IgD-negative memory B cell (primary cell): Measurements from ENCODE around the gene GBA2. TPM values are rescaled to one million over a fixed set of nuclear protein-coding genes. Genes with fewer than 3 reads are reported as not detected.

ENCODE experiments used
- H3K27ac Mint-ChIP-seq, 3 donors: one replicate each; pipeline ENCODE4 v1.8.0; 2020 to 2022; ENCODE audit warnings: mild to moderate bottlenecking in 3 of 3, mixed read lengths in 3 of 3, moderate library complexity in 1 of 3
- H3K27me3 Mint-ChIP-seq: one replicate; pipeline ENCODE4 v1.8.0; 2021; ENCODE audit warnings: mixed read lengths
- H3K36me3 Mint-ChIP-seq: one replicate; pipeline ENCODE4 v1.8.0; 2020; ENCODE audit warnings: mild to moderate bottlenecking, mixed read lengths
- H3K4me1 Mint-ChIP-seq, 3 donors: one replicate each; pipeline ENCODE4 v1.8.0; 2020 to 2022; ENCODE audit warnings: mixed read lengths in 3 of 3, mild to moderate bottlenecking in 1 of 3
- H3K4me3 Mint-ChIP-seq, 4 donors: one replicate each; pipeline ENCODE4 v1.8.0; 2020 to 2022; ENCODE audit warnings: mild to moderate bottlenecking in 4 of 4, mixed read lengths in 4 of 4, moderate library complexity in 3 of 4
- H3K9me3 Mint-ChIP-seq, 3 donors: one replicate each; pipeline ENCODE4 v1.8.0; 2020 to 2021; ENCODE audit warnings: mixed read lengths in 3 of 3, mild to moderate bottlenecking in 1 of 3
- polyA plus RNA-seq: library from polyadenylated mRNA; unstranded; fragments of 300-500 nt; fragmentation: Illumina TruSeq; gene quantifications from one replicate; pipeline ENCODE4 v1.2.3, GENCODE V29; 2021

GBA2 gene
- polyA plus RNA-seq, 1 donor from 2014 or later, result 34.6 TPM

- H3K27ac Mint-ChIP-seq, result no peak overlapping the region
- H3K36me3 Mint-ChIP-seq, result no peaks in the 10 kb centered on the region
- peaks cover 10 to 15% (median 15%) of the 10 kb centered on the region in 3 donors for H3K4me1 Mint-ChIP-seq
- no peaks in the 10 kb centered on the region for H3K27me3 Mint-ChIP-seq
- no peak overlapping the region for H3K4me3 Mint-ChIP-seq
- no peaks in the 10 kb centered on the region for H3K9me3 Mint-ChIP-seq
Observed at GRCh38 chr9:35725362-35725761, 23.7 kb downstream of the GBA2 start.

- Mint-ChIP-seq H3K4me3 (no peak overlapping the region), H3K9me3 (no peaks in the 10 kb centered on the region), H3K36me3 (no peaks in the 10 kb centered on the region), H3K27me3 (no peaks in the 10 kb centered on the region), H3K4me1 (peaks cover 18 to 22% (median 21%) of the 10 kb centered on the region in 3 donors), H3K27ac (no peak overlapping the region)
Observed at GRCh38 chr9:35723908-35724307, 25.1 kb downstream of the GBA2 start.

- no peak overlapping the region for H3K4me3 Mint-ChIP-seq
- H3K27me3 Mint-ChIP-seq, result no peaks in the 10 kb centered on the region
- no peaks in the 10 kb centered on the region for H3K9me3 Mint-ChIP-seq
- peaks cover 18 to 26% (median 24%) of the 10 kb centered on the region in 3 donors for H3K4me1 Mint-ChIP-seq
- no peaks in the 10 kb centered on the region for H3K36me3 Mint-ChIP-seq
- H3K27ac Mint-ChIP-seq, result no peak overlapping the region
Observed at GRCh38 chr9:35723426-35723825, 25.6 kb downstream of the GBA2 start.

GRCh38 chr9:35719546-35719945 is 29.5 kb downstream of the GBA2 start:
- peak overlapping the region; percentile 92 to 99 (median 93) for H3K27ac Mint-ChIP-seq
- H3K4me1 Mint-ChIP-seq, result peaks cover 12 to 22% (median 16%) of the 10 kb centered on the region in 3 donors
- no peaks in the 10 kb centered on the region for H3K9me3 Mint-ChIP-seq
- peak overlapping the region in 3 of 4 donors; percentile 30 to 64 (median 48) for H3K4me3 Mint-ChIP-seq
- H3K36me3 Mint-ChIP-seq, result peaks cover 4% of the 10 kb centered on the region
- no peaks in the 10 kb centered on the region for H3K27me3 Mint-ChIP-seq

GRCh38 chr9:35718721-35719511 is 30.1 kb downstream of the GBA2 start:
- peak overlapping the region; percentile 92 to 99 (median 93) for H3K27ac Mint-ChIP-seq
- H3K9me3 Mint-ChIP-seq, result no peaks in the 10 kb centered on the region
- peaks cover 4% of the 10 kb centered on the region for H3K36me3 Mint-ChIP-seq
- H3K27me3 Mint-ChIP-seq, result no peaks in the 10 kb centered on the region
- peak overlapping the region; percentile 24 to 71 (median 39) for H3K4me3 Mint-ChIP-seq
- H3K4me1 Mint-ChIP-seq, result peaks cover 10 to 21% (median 16%) of the 10 kb centered on the region in 3 donors

- Mint-ChIP-seq H3K27me3 (no peaks in the 10 kb centered on the region), H3K36me3 (peaks cover 4% of the 10 kb centered on the region), H3K4me3 (peak overlapping the region in 1 of 4 donors; percentile 47), H3K9me3 (no peaks in the 10 kb centered on the region), H3K27ac (peak overlapping the region in 1 of 3 donors; percentile 93), H3K4me1 (peaks cover 10 to 21% (median 16%) of the 10 kb centered on the region in 3 donors)
Observed at GRCh38 chr9:35717132-35717870, 31.7 kb downstream of the GBA2 start.

GRCh38 chr9:35716230-35716629 is 32.8 kb downstream of the GBA2 start:
- Mint-ChIP-seq H3K27ac (peak overlapping the region in 1 of 3 donors; percentile 58), H3K9me3 (no peaks in the 10 kb centered on the region), H3K36me3 (peaks cover 4% of the 10 kb centered on the region), H3K4me3 (no peak overlapping the region), H3K27me3 (no peaks in the 10 kb centered on the region), H3K4me1 (peaks cover 10 to 21% (median 16%) of the 10 kb centered on the region in 3 donors)

- no peak overlapping the region for H3K4me3 Mint-ChIP-seq
- H3K27ac Mint-ChIP-seq, result peak overlapping the region in 1 of 3 donors; percentile 68
- no peaks in the 10 kb centered on the region for H3K9me3 Mint-ChIP-seq
- no peaks in the 10 kb centered on the region for H3K27me3 Mint-ChIP-seq
- H3K36me3 Mint-ChIP-seq, result peaks cover 4% of the 10 kb centered on the region
- peaks cover 10 to 20% (median 11%) of the 10 kb centered on the region in 3 donors for H3K4me1 Mint-ChIP-seq
Observed at GRCh38 chr9:35714579-35715252, 34.3 kb downstream of the GBA2 start.

GRCh38 chr9:35714123-35714522 is 34.9 kb downstream of the GBA2 start:
- H3K36me3 Mint-ChIP-seq, result peaks cover 4% of the 10 kb centered on the region
- H3K27ac Mint-ChIP-seq, result peak overlapping the region in 1 of 3 donors; percentile 68
- H3K4me3 Mint-ChIP-seq, result no peak overlapping the region
- no peaks in the 10 kb centered on the region for H3K27me3 Mint-ChIP-seq
- no peaks in the 10 kb centered on the region for H3K9me3 Mint-ChIP-seq
- peaks cover 5 to 14% (median 6%) of the 10 kb centered on the region in 3 donors for H3K4me1 Mint-ChIP-seq

GRCh38 chr9:35713578-35713977 is 35.5 kb downstream of the GBA2 start:
- no peak overlapping the region for H3K27ac Mint-ChIP-seq
- H3K27me3 Mint-ChIP-seq, result no peaks in the 10 kb centered on the region
- peaks cover 2 to 8% (median 5%) of the 10 kb centered on the region in 3 donors for H3K4me1 Mint-ChIP-seq
- H3K9me3 Mint-ChIP-seq, result no peaks in the 10 kb centered on the region
- H3K36me3 Mint-ChIP-seq, result peaks cover 6% of the 10 kb centered on the region
- no peak overlapping the region for H3K4me3 Mint-ChIP-seq

- Mint-ChIP-seq H3K4me1 (peaks cover 0 to 5% (median 4%) of the 10 kb centered on the region in 3 donors), H3K27ac (no peak overlapping the region), H3K27me3 (no peaks in the 10 kb centered on the region), H3K36me3 (peaks cover 6% of the 10 kb centered on the region), H3K4me3 (no peak overlapping the region), H3K9me3 (no peaks in the 10 kb centered on the region)
Observed at GRCh38 chr9:35712762-35713400, 36.1 kb downstream of the GBA2 start.

GRCh38 chr9:35711501-35712428 is 37.3 kb downstream of the GBA2 start:
- no peak overlapping the region for H3K4me3 Mint-ChIP-seq

GRCh38 chr9:35710818-35711500 is 38.1 kb downstream of the GBA2 start:
- Mint-ChIP-seq H3K27ac (no peak overlapping the region), H3K4me1 (peaks cover 2 to 5% (median 3%) of the 10 kb centered on the region in 3 donors), H3K36me3 (peaks cover 6% of the 10 kb centered on the region), H3K27me3 (no peaks in the 10 kb centered on the region), H3K9me3 (no peaks in the 10 kb centered on the region), H3K4me3 (no peak overlapping the region)

More at GRCh38 chr9:35711501-35712428, 37.3 kb downstream of the GBA2 start:
- H3K36me3 Mint-ChIP-seq, result peaks cover 6% of the 10 kb centered on the region
- no peaks in the 10 kb centered on the region for H3K9me3 Mint-ChIP-seq
- no peak overlapping the region for H3K27ac Mint-ChIP-seq
- H3K4me1 Mint-ChIP-seq, result peaks cover 1 to 5% (median 3%) of the 10 kb centered on the region in 3 donors
- H3K27me3 Mint-ChIP-seq, result no peaks in the 10 kb centered on the region
